DND-41 (cell line): ENCODE measurements around the gene OR4D9.

Experiments used
- EZH2 ChIP-seq: IDR thresholded peaks from 3 replicates; pipeline ENCODE4 v1.6.1; 2012; ENCODE audit warnings: borderline replicate concordance, low read depth, mild to moderate bottlenecking, moderate library complexity, low read length, inconsistent platforms; ENCODE audit not compliant: severe bottlenecking
- TF ChIP-seq, protein P1 (sequence below): IDR thresholded peaks from 2 replicates; pipeline ENCODE4 v1.5.1; 2012; ENCODE audit warnings: borderline replicate concordance, low read length, moderate library complexity, mild to moderate bottlenecking; ENCODE audit not compliant: poor library complexity, severe bottlenecking; ENCODE audit errors: extremely low read depth

DNA sequence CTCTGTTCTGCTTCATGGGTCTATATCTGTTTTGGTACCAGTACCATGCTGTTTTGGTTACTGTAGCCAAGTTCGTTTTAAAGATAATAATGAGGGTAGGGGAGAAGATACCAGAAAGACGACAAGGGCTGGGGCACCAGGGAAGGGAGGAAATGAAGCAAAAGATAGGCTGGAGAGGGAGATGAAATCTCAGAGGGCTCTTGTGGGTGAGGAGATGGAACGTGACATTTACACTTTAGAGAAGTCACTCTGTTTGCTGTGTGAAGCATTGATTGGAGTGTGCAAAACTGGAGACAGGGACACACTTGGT lies 33.5 kb downstream of the OR4D9 start:
- TF ChIP-seq, protein P1, sequence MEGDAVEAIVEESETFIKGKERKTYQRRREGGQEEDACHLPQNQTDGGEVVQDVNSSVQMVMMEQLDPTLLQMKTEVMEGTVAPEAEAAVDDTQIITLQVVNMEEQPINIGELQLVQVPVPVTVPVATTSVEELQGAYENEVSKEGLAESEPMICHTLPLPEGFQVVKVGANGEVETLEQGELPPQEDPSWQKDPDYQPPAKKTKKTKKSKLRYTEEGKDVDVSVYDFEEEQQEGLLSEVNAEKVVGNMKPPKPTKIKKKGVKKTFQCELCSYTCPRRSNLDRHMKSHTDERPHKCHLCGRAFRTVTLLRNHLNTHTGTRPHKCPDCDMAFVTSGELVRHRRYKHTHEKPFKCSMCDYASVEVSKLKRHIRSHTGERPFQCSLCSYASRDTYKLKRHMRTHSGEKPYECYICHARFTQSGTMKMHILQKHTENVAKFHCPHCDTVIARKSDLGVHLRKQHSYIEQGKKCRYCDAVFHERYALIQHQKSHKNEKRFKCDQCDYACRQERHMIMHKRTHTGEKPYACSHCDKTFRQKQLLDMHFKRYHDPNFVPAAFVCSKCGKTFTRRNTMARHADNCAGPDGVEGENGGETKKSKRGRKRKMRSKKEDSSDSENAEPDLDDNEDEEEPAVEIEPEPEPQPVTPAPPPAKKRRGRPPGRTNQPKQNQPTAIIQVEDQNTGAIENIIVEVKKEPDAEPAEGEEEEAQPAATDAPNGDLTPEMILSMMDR: no peak
- TF ChIP-seq EZH2: no peak
